RKO (cell line): ENCODE measurements around the gene DHRS7B.
"Not testable (repeated sequence)": the region's sequence is repeated elsewhere in the genome, so short reads cannot be mapped to it uniquely, and the experiment has no call there.

Source experiments
- DNase-seq: peaks from one replicate; pipeline ENCODE4 v3.0.0-alpha.2; 2016; ENCODE audit warnings: low spot score

The DHRS7B gene, protein sequence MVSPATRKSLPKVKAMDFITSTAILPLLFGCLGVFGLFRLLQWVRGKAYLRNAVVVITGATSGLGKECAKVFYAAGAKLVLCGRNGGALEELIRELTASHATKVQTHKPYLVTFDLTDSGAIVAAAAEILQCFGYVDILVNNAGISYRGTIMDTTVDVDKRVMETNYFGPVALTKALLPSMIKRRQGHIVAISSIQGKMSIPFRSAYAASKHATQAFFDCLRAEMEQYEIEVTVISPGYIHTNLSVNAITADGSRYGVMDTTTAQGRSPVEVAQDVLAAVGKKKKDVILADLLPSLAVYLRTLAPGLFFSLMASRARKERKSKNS

GRCh38 chr17:21126645-21127508, at the start of gene DHRS7B:
Gene DHRS7B, plus strand, starts transcription at chr17:21126964. Its CDS starts 8 bp downstream, at chr17:21126972.
- peak; percentile 93 for DNase-seq

- no peak for DNase-seq
Measured at GRCh38 chr17:21077281-21077680, 49.5 kb upstream of the DHRS7B start.

DNA sequence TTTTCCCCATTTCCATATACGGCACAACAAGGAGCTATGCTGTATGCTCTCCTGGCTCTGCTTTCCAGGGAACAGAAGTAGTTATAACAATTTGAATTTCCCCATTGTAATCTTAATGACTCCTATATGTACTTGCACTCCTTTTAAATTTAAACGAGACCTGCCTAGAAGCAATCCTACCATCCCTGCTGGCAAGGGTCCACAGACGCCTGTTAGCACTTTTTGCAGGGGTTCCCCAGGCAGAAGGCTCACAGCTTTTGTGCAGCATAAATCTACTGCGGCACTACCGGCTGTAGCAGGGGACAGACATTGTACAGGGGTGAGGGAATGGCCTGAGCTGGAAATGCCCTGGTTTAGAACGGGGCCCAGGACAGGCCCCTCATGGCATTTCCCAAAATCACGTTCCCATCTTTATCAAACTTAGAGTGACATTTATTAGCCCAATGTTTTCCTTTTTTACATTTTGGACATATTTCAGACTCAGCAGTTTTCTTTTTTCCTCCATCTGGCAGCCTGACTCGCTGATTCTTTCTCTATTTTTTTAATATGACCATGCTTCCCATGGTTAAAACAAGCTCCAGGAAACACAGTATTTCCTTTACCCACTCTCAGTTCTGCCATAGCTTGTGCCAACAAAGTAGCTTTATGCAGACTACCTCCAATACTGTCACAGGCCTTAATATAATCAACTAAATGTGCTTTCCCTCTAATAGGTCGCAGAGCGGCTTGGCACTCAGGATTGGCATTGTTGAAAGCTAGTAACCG, 48.6 kb upstream of the DHRS7B start:
- DNase-seq, result no peak

DNA sequence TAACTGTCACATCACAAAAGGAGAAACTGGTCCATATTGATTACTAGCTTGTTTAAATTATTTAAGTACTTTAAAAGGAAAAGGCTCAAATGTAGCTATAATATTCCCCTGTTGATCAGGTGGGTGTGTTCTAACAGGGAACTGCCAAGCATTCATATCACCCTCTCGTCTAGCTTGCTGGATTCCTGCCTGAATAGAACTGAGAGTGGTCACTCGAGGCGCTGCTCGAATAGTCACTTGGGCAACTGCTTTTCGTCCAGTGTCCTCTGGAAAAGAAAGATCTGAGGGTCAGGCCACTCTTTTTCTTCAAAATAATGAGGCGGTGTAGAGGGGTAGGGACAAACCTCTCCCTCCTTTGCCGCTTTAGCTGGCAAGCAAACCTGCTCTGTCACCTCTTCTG, 47.6 kb upstream of the DHRS7B start:
- DNase-seq, result no peak

DNA sequence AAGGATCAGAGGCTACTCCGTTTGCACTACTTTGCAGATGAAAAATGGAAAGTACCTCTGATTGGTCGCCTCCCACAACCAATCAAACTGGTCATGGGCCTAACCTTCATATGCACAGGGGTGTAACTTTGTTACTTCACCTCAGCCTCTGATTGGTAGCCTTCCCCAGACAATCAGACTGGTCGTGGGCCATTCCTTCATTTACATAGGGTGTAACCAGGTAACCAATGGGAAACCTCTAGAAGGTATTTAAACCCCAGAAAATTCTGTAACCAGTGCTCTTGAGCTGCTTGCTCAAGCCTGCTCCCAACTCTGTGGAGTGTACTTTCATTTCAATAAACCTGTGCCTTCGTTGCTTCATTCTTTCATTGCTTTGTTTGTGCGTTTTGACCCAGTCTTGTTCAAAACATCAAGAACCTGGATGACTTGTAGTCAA, 44.7 kb upstream of the DHRS7B start:
- no peak for DNase-seq

- DNase-seq, result not testable (repeated sequence)
Measured at GRCh38 chr17:21085280-21085679, 41.5 kb upstream of the DHRS7B start.

DNA sequence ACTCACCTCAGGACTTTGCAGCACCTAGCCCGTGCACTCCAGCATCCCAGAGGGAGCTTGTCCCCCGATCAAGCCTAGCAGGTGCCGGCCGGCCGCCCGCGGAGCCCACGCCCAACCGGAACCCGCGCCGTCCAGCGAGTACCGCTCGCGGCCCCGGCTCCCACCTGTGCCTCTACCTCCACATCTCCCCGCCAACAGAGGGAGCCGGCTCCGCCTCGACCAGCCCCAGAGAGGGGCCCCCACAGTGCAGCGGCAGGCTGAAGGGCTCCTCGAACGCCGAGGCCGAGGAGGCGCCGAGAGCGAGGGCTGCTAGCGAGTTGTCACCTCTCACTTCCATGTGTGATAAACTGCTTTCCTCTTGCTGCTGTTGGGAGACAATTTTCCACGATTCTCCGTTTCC, 41.1 kb upstream of the DHRS7B start:
- no peak for DNase-seq

- DNase-seq, result peak; percentile 71
Measured at GRCh38 chr17:21089145-21089544, 37.6 kb upstream of the DHRS7B start.

DNA sequence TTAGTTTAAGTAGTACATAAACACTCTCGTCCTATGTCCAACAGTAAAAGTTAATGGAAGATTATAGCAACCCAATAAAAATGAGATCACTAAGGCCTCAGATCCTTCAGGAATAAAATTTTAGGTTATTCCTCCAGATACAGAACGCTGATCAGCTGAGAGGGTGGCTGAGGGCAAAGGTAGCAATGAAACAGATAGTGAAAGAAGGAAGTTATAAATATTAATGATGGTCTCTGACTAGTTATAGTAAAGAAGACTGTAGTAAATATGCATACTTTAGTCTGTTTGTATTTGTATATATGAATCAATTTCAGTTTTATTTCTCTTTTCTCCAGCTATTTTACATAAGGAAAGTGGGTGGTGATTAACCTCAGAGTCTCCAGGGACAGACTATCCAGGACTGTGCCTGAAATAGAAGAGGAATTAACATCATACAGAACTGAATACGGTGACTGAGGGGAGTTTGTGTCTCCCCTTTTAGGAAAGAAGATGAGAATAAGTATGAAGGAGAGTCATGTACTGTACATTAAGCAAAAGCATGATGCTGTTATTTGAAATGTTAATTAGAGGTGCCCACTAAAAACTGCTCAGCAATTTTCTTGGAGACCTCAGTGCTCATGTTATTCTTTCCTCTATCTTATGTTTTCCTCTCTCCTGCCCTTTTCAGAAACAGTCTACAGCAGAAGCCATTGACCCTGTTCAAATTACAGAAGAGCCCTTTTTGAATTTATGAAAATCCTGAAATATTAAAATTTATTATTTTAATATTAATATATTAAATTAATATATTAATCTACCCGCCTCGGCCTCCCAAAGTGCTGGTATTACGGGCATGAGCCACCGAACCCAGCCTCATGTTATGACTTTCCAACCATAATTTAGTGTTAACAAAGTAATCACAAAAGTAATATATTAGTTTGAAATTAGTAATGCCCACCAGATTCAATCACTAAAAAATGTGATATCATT, 36.5 kb upstream of the DHRS7B start:
- DNase-seq, result no peak

- DNase-seq, result no peak
Measured at GRCh38 chr17:21090902-21091618, 35.7 kb upstream of the DHRS7B start.

DNA sequence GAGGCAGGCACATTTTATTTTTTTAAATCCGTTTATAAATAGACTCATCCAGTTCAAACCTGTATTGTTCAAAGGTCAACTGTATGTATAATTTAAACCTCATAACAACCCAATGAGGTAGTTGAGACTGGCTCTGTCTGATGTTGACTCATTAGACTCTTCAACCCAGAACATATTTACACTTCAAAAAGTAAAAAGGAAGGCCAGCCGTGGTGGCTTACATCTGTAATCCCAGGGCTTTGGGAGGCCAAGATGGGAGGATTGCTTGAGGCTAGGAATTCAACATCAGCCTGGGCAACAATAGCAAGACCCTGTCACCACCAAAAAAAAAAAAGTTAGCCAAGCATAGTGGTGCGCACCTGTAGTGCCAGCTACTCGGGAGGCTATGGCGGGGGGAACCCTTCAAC, 32.5 kb upstream of the DHRS7B start:
- DNase-seq, result peak; percentile 11

DNA sequence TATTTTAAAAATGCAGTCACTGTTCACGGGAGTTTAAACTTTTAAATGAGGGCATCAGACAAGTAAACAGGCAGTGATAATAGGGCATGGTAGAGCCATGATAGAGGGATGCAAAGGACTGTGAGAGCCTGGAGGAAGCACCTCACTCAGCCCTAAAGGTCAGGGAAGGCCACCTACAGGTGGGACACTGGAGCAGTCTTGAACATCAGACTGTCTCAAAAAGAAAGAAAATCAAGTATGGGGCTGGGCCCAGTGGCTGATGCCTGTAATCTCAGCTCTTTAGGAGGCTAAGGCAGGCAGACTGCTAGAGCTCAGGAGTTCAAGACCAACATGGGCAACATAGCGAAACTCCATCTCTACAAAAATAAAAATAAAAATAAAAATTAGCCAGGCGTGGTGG, 31.0 kb upstream of the DHRS7B start:
- no peak for DNase-seq

DNA sequence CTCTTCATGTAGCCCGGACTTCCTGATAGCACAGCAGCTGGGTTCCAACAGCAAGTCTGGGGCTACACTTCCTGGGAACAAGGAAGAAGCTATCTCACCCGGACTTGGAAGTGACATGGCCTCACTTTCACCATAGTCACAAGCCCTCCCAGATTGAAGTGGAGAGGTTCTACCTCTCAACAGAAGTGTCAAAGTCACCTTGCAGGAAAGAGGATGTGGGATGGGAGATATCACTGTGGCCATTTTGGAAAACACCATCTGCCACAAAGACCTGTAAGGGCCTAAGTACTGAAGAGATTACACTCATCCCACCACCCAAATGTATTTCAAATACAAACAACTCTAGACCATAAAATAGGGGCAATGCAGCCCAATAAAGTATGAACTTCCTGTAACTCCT, 29.9 kb upstream of the DHRS7B start:
- DNase-seq, result no peak

GRCh38 chr17:21098934-21099689, 27.7 kb upstream of the DHRS7B start:
- peak; percentile 95 for DNase-seq

DNA sequence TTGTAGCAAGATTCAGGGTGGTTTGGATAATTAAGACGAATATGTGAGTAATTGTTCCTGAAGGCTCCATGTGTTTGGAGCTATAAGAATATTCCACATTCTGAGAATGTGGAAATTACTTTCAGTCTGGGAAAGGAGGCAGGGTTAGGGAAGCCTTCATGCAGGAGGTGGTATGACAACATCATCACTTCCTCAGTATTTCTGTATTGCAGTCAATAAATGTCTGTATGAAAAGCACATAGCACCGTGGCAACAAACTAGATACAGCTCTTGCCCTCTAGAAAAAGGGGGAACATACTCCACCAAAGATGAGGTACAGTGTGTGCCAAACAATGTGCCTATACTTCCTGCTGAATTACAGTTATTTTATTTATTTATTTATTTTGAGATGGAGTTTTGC, 26.1 kb upstream of the DHRS7B start:
- no peak for DNase-seq

DNA sequence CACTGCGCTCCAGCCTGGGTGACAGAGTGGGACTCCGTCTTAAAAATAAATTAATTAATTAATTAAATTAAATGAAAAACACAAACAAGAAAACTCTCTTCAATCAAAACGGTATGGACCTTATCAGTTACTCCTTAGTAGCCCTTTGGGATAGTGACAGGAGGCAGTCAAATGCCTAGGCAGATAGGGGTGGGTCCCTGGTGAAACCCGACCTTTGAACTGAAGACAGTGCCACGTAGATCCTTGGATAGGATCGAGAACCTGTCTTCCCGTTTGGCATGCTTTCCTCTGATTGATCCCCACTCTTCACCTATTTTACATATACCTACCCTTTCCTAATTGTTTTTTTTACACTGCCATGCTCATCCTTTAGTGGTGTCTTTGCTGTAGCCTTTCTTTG, 22.2 kb upstream of the DHRS7B start:
- DNase-seq, result no peak

- no peak for DNase-seq
Measured at GRCh38 chr17:21105064-21105894, 21.5 kb upstream of the DHRS7B start.

DNA sequence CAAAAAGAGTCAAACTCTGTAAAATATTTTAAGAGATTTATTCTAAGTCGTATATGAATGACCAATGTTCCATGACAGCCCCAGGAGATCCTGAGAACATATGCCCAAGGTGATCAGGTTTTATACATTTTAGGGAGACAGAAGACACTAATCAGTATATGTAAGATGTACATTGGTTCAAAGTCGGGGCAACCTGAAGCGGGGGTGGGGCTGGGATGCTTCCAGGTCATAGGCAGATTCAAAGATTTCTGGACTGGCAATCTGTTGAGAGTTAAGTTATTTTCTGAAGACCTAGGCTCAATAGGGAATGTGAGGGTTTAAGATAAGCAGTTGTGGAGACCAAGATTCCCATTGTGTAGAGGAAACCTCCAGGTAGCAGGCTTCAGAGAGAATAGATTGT, 20.4 kb upstream of the DHRS7B start:
- no peak for DNase-seq

DNA sequence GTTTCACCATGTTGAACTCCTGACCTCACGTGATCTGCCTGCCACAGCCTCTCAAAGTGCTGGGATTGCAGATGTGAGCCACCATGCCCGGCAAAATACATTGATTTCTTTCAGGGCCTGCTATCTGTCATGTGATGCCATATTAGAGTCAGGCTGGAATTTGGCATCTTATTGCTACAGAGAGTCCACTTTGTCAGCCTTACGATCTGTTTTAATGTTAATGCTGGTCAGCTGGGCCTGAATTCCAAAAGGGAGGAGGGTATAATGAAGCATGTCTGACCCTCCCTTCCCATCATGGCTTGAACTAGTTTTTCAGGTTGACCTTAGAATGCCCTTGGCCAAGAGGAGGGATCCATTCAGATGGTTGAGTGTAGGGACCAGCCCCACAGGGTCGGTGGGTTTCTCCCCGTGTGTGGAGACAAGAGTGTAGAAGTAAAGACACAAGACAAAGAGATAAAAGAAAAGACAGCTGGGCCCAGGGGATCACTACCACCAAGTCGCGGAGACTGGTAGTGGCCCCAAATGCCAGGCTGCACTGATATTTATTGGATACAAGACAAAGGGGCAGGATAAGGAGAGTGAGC, 19.6 kb upstream of the DHRS7B start:
- not testable (repeated sequence) for DNase-seq
